GOT3 (cell line): ENCODE measurements around the gene ZNF592.

Experiments
- DNase-seq: peaks from one replicate; lab custom pipeline; 2025; ENCODE audit warnings: mixed read lengths; lab: John Stamatoyannopoulos, UW

The ZNF592 gene

DNA sequence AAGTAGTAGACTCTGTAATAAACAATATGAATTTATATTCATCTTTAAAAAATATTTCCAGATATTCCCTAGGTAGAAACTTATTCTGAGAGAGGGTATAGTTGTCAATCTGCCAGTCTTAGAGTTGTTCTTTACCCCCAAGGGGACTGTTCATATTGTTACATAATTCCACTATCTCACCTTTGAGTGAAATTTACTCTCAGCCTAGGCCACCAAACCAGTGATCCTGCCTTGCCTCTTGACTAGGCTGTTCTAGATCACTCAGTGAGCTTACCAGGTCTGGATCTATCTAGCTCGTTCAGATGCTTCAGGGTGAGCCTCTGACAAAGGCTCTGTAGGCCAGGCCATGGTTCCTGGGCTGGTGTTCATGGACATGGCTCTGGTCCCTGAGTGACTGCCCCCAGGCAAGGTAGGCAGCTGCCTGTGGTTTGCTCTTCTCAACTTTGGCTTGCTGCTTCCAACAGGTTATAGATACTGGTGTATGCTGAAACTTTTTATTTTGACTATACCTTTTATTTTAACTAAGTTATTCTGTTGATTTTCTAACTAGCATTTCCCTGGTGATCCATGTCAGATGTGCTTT, 27.6 kb downstream of the ZNF592 start:
- DNase-seq, result no peak

DNA sequence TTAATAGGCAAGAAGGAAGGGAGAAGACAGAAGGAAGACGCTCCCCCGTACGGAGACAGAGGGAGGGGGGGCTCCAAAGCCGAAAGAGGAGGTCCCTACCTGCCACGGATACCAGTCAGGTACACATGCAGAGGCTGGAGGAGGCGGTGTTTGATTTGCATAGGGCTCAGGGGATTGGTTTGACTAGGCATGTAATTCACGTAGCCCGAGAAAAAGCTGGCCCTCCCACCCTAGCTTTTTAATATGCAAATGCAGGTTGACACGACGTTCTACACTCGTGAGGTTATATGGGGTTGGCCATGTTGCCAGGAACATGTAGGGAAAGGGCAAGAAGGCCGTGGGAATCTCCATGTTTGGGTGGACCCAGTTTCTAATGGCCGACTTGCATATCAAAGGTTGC, 29.8 kb downstream of the ZNF592 start:
- no peak for DNase-seq

DNA sequence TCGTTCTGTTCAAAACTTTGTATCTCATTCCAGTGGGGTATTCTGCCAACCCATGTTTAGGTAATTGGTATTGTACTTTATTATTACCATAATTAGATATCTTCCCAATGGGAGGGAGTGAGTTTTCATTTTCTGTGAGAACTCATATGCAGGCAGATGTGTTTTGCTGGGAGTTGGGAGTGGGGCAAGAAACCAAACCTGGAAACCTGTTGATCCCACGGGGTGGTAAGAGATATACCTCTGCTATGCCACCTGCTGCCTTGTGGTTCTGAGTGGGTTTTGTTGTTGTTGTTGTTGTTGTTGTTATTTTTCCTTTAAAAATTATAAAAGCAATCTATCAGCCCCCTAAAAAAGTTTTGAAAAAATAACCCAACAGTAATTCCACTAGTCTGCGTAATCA, 32.1 kb downstream of the ZNF592 start:
- no peak for DNase-seq

DNA sequence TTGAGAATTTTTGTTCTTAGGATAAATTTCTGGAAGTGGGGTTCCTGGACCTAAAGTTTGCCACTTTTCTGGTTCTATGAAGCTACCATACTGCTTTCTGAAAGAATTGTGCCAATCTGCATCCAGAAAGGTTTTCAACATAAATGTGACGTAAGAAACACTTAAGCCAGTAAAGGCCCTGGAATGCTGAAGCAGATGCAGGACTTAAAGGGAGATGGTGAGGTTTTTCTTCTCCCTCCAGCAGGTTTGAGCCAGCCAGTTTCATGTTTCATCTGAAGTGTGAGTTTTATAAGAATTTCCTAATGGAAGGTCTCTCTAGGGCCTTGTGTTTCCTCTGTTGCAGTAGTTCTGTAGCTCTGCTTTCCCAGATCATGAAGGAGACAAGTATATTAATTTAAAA, 33.1 kb downstream of the ZNF592 start:
- no peak for DNase-seq

DNA sequence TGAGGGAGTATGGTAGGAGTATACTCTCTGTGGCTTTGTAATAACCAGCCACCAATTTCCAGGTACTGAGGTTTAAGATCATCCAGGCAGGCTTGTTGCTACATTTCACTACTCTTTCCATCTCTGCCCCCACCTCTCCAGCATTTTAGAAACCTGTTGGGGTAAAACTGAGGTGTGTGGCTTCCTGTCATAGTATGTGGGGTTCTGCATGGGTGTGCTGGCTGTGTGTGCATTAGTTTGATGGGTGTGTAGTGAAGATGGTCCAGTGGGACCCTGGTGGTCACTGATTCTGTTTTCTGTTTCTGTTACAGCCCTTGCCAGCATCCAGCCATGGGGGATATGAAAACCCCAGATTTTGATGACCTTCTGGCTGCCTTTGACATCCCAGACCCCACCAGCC, 34.0 kb downstream of the ZNF592 start:
- DNase-seq, result no peak

DNA sequence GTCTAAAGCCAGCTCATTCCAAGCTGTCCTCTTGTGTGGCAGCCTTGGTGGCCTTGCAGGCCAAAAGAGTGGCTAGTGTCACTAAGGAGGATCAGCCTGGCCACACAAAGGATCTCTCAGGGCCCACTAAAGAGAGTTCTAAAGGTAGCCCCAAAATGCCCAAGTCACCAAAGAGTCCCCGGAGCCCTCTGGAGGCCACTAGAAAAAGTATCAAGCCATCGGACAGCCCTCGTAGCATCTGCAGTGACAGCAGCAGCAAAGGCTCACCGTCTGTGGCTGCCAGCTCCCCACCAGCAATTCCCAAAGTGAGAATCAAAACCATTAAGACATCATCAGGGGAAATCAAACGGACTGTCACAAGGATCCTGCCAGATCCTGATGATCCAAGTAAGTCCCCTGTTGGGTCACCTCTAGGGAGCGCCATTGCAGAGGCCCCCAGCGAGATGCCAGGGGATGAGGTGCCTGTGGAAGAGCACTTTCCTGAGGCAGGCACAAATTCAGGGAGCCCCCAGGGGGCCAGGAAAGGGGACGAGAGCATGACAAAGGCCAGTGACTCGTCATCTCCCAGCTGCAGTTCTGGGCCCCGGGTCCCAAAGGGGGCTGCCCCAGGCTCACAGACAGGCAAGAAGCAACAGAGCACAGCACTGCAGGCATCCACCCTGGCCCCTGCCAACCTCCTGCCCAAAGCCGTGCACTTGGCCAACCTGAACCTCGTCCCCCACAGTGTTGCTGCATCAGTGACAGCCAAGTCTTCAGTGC, 35.3 kb downstream of the ZNF592 start:
- DNase-seq, result no peak

DNA sequence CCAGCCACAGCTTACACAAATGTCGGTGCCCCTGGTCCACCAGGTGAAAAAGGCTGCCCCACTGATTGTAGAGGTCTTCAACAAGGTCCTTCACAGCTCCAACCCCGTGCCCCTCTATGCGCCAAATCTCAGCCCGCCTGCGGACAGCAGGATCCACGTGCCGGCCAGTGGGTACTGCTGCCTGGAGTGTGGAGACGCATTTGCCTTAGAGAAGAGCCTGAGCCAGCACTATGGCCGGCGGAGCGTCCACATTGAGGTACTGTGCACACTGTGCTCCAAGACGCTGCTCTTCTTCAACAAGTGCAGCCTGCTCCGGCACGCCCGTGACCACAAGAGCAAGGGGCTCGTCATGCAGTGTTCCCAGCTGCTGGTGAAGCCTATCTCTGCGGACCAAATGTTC, 35.9 kb downstream of the ZNF592 start:
- no peak for DNase-seq

DNA sequence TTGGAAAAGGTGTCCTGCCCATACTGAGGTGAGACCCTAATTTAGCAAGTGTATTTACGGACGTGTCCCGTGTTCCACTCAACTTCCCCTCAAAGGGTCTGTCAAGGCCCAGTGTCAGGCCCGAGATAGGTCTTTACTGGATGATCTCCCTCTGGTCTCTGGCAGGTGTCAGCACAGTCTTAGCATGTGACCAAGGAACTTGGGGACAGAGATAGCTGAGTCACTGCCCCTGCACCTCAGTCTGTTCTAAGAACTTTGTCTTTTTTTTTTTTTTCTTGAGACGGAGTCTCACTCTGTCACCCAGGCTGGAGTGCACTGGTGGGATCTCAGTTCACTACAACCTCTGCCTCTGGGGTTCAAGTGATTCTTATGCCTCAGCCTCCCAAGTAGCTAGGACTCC, 36.7 kb downstream of the ZNF592 start:
- no peak for DNase-seq

DNA sequence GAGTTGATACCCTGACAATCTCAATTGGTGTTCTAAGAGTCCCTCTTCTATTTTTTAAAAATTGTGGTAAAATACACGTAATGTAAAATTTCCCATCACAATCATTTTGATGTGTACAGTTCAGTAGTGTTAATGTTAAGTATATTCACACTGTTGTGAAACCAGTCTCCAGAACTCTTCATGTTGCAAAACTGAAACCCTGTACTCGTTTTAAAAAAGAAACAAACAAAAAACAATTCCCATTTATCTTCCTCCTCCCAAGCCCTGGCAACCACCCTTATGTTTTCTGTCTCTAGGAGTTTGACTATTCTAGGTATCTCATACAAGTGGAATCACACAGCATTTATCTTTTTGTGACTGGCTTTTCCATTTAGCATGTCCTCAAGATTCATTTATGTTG, 40.1 kb downstream of the ZNF592 start:
- DNase-seq, result no peak

DNA sequence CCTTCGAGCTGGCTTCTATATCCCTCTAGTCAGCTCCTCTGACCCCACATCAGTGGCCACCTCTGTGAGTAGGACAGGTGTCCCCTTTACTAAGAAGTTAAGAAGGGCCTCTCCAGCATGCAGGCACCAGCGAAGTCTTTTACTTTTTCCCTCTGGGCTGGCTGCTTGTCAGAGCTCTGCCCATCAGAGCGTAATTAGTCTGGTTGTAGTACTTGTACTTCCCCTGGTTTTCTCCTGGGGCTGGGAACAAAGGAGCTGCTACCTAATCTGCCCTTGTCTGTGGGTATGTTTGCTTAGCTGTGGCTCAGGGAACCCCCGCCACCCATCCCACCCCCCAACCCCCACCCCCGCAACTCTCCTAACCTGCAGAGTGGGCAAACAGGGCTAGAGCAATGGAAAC, 41.4 kb downstream of the ZNF592 start:
- no peak for DNase-seq

DNA sequence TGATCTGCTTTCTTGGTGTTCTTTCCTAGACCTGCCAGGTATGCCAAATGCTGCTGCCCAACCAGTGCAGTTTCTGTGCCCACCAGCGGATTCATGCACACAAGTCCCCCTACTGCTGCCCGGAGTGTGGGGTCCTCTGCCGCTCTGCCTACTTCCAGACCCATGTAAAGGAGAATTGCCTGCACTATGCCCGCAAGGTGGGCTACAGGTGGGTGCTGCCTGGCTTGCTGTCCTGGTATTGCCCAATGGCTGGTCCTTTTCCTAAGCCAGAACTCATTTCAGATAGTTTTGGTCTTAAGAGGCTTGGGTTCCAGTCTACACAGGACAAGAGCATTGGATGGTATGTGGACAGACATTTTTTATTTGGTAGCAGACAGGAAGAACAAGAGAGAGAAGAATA, 42.3 kb downstream of the ZNF592 start:
- DNase-seq, result no peak

DNA sequence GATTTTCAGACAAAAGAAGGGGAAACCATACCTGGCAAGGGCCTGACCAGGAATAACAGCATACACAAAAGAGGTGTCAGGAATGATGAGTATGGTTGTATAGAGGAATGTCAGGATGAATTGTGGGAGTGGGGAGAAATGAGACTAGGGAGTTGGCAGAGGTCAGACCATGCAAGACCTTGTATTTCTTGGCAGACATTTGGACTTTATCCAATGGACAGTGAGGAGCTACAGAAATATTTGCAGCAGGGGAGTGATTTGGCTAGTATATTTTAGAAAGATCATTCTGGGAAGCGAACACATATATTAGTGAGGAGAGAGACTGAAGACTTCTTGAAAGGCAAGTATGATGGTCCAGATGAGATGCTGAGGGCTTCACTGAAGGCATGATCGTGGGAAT, 43.4 kb downstream of the ZNF592 start:
- no peak for DNase-seq

DNA sequence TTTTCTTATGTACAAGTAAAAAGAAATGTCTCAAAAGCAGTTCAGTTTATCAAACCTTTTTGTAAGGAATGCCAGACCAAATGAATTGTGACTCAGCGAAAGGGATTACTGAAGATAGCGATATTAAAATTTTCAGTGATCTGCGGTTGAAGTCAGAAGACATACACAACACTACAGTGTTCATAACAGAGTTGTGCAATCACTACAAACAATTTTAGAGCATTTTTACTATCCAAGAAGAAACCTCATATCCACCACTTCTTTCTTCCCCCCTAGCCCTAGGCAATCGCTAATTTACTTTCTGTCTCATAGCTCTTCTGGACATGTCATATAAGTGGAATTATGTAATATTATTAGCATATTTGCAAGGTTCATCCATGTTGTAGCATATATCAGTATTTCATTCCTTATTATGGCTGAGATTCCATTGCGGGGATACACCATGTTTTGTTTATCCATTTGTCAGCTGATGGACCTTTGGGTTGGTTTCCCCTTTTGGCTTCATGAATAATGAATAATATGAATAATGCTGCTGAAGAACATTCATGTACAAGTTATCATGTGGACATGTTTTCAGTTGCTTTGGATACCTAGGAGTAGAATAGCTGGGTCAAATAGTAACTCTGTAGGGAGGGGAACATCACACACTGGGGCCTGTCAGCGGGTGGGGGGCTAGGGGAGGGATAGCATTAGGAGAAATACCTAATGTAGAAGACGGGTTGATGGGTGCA, 45.2 kb downstream of the ZNF592 start:
- no peak for DNase-seq

DNA sequence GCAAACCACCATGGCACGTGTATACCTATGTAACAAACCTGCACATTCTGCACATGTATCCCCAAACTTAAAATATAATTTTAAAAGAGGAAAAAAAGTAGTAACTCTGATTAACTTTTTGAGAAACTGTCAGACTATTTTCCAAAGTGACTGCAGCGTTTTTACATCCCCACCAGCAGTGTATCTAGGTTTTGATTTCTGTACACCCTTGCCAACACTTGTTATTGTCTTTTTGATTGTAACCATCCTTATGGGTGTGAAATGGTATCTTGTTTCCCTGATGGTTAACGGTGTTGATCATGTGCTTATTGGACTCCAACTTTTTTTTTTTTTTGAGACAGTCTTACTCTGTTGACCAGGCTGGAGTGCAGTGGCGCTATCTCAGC, 45.8 kb downstream of the ZNF592 start:
- DNase-seq, result no peak

DNA sequence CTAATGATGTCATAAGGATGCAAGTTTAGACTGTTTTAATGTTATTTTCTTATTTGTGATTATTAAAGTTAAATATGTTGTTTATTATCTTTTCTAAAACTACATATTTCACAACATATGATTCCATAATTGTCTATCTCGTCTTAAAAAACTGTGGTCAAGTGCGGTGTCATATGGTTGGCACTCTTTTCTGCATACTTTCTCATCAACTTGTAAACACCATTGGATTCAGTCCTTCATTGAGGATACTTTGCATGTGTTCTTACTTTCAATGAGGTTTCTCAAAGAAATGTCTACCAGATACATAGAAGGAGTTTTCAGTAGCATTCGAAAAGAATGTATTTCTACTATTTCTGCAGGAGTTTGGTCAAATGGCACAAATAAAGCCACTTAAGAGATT, 46.8 kb downstream of the ZNF592 start:
- no peak for DNase-seq

DNA sequence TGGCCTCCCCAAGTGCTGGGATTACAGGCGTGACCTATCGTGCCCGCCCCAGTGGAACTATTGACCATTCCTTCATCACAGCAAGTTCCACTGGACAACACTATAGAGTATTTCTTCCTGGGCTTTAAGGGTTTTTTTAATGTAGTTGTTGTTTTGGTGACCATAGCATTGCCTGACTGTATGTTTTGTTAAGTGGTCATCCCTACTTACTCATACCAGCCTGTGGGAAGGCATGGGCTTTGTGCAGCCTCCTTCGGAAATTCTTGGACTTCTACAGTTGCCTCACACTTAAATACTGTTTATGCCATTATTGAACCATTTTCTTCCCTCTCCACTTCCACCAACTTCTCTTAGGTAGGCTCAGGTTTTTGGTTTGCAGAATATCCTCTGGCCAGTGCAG, 48.8 kb downstream of the ZNF592 start:
- DNase-seq, result no peak

DNA sequence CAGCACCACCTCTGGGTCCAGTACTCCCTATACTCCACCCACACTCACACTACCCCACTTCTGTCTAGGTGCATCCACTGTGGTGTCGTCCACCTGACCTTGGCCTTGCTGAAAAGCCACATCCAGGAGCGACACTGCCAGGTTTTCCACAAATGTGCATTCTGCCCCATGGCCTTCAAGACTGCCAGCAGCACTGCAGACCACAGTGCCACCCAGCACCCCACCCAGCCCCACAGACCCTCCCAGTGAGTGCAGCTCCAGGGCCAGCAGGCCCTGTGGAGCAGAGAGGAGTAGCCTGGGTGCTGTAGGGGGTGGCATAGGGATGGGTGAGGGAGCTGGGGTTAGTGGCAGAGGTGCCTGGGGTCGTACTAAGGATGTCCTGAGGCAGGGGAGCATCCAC, 49.4 kb downstream of the ZNF592 start:
- no peak for DNase-seq

DNA sequence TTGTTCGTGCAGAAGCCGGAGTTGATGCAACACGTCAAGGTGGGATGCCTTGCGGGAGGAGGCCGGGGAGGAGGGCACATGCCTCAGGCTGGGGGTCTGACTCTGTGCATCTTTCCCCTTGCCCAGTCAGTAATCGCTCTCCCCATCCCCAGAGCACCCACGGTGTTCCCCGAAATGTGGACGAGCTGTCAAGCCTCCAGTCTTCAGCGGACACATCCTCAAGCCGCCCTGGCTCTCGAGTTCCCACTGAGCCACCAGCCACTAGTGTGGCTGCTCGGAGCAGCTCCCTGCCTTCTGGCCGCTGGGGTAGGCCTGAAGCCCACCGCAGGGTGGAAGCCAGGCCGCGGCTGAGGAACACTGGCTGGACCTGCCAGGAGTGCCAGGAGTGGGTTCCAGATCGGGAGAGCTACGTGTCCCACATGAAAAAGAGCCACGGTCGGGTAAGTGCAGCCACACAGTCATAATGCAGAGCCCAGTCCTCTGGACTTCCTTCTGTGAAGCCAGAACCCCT, 50.1 kb downstream of the ZNF592 start:
- no peak for DNase-seq

DNA sequence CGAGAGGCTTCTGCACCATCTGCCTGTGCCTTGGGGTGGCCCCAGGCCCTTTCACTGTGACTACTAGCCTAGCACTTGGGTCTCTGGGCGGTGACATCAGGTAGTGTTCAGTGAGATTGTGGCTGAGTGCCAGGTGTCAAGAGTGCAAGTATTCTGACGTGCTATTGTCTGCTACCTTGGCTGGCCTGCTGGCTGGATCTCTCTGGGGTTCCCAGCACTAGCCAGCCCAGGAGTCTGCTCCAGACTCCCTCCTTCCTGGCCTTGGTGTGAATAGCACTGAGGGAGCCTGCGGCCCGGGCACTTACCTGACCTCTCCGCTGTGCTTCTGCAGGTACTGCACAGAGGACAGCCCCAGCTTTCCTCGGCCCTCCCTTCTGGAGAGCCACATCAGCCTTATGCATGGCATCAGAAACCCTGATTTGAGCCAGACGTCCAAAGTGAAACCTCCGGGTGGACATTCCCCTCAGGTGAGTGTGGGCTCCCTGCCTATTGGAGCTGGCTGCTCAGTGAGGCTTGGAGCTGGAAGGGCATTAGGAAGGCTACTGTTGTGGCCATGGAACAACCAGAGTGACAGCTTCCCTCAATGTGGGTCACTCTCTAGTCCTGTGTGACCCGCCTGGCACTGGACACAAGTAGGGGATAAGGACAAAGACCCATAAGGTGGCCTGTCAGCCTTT, 51.3 kb downstream of the ZNF592 start:
- DNase-seq, result no peak

DNA sequence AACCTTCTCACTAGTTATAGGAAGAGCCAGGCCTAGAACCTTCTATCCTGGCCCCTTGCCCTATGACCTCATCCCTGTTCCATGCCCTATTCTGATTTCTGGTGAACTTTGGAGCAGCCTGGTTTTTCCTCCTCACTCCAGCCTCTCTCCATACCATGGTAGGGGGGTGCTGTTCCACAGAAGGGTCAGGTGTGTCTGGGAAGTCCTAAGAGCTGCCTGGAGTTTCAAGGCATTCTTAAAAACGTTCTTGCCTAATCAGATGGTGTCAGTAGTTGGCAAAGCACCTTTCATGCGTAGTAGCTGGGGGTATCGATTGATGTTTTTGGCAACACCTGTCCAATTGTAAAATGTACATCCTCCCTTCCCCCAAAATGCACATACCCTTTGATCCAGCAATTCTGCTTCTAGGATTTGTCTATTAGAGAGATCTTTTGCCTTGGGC, 52.0 kb downstream of the ZNF592 start:
- no peak for DNase-seq

DNA sequence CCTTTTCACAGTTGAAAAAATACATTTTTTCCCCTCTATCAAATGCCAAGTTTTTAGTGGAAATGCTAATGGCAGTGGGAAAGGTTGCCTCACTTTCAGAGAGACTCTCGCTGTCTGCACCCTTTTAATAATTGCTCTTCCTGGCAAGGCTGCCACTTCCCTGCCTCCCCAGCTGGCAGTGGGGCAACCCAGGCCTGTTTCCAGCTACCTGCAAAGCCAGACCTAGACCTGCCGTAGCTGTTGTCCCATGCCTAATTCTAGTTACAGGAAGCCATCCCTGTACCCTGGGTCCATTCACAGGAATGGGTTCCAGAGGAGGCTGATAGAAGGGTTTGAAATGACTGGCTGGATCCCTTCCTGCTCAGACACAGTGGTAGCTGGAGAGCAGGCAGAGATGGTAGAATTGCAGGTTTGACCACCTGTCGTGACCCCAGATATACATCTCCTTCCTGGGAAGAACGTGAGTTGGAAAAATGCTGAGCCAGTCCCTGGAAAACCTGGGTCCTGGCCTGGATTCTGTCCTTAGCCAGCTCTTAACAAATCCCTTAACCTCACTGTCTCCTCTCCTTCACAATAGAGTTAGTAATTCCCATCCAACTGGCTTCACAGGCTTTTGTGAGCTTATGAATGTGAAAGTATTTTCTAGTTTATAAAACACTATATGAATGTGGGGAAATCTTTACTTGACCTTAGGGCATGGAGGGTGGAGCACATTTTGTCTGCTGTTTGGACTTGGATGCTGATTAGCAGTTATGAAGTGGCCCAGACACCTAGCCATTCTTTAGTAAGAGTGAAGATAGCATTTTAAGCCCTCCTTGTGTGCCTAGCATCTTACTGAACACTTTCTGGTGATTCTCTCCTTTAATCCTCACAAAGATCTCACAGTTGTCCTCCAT, 55.9 kb downstream of the ZNF592 start:
- DNase-seq, result no peak

DNA sequence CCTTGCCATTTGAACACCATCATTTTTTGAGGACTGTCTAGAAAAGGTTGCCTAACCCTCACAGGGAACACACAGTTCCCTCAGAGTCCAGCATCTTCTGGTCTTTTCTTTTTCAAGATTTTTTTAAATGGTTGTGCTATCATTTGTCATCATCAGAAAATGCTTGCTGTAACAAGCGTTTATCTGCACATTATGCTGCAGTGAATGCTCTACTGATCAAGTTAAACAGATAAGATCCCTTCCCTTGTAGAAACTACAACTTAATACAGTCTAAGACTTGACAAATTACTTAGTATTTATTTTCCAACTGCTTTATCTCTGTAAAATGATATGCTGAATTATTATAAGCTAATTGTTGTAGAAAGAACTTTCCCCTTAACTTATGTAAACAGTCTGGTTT, 56.8 kb downstream of the ZNF592 start:
- DNase-seq, result no peak
